Osteoblast (primary cell): ENCODE measurements around the gene RAPSN. TPM values are rescaled to one million over a fixed set of nuclear protein-coding genes. Genes with fewer than 3 reads are reported as not detected.
"Not testable (repeated sequence)": the region's sequence is repeated elsewhere in the genome, so short reads cannot be mapped to it uniquely, and the experiment has no call there.

ENCODE experiments used
- DNase-seq: peaks from one replicate; pipeline ENCODE4 v3.0.0; 2011; ENCODE audit warnings: low spot score, mixed read lengths; ENCODE audit not compliant: insufficient read length; ENCODE audit errors: missing footprints
- H2AFZ ChIP-seq: 2 replicates; pipeline ENCODE4 v1.6.0; 2011; ENCODE audit warnings: mild to moderate bottlenecking, low read length
- H3K27ac ChIP-seq: 2 replicates; pipeline ENCODE4 v1.5.1; 2011; ENCODE audit warnings: mild to moderate bottlenecking, low read depth, low read length, moderate library complexity
- H3K27me3 ChIP-seq: 2 replicates; pipeline ENCODE4 v1.6.0; 2012; ENCODE audit warnings: mild to moderate bottlenecking, control low read depth, inconsistent platforms, low read length, moderate library complexity; ENCODE audit not compliant: insufficient read depth
- H3K36me3 ChIP-seq: 2 replicates; pipeline ENCODE4 v1.5.1; 2011; ENCODE audit warnings: mild to moderate bottlenecking, low read length, control low read depth, moderate library complexity; ENCODE audit not compliant: insufficient read depth
- H3K4me1 ChIP-seq: 2 replicates; pipeline ENCODE4 v1.5.1; 2011; ENCODE audit warnings: mild to moderate bottlenecking, low read length, control low read depth, moderate library complexity; ENCODE audit not compliant: insufficient read depth
- H3K4me2 ChIP-seq: 2 replicates; pipeline ENCODE4 v1.6.0; 2011; ENCODE audit warnings: mild to moderate bottlenecking, low read length; ENCODE audit not compliant: insufficient read depth
- H3K4me3 ChIP-seq: fragments of 200-600 bp; sonication (generic); 3 replicates; pipeline ENCODE4 v1.5.1; 2012; ENCODE audit warnings: mild to moderate bottlenecking, low read length, inconsistent platforms; ENCODE audit not compliant: insufficient read depth
- H3K79me2 ChIP-seq: 2 replicates; pipeline ENCODE4 v1.6.0; 2012; ENCODE audit warnings: mild to moderate bottlenecking, low read length, control low read depth, inconsistent platforms; ENCODE audit not compliant: insufficient read depth
- H3K9me3 ChIP-seq: 2 replicates; pipeline ENCODE4 v1.5.1; 2011; ENCODE audit warnings: low read depth, low read length, control low read depth
- H4K20me1 ChIP-seq: 2 replicates; pipeline ENCODE4 v1.6.0; 2012; ENCODE audit warnings: mild to moderate bottlenecking, low read length, control low read depth; ENCODE audit not compliant: insufficient read depth
- CTCF ChIP-seq: IDR thresholded peaks from 2 replicates; pipeline ENCODE4 v1.5.1; 2011; ENCODE audit warnings: mild to moderate bottlenecking, low read depth, low read length, moderate library complexity; ENCODE audit errors: extremely low read depth
- total RNA-seq: library from RNA; depleted of rRNA; stranded (reverse); fragments of >200 nt; gene quantifications from 2 replicates; pipeline ENCODE4 v1.2.3, GENCODE V29; 2012

Gene RAPSN
- total RNA-seq, 1 donor = 0.36 TPM

- TF ChIP-seq CTCF = no peak
- Histone ChIP-seq H3K79me2 (peaks cover 33% of the 10 kb centered on the region), H3K27me3 (no peaks in the 10 kb centered on the region), H3K27ac (no peak overlapping the region), H3K4me1 (peaks cover 15% of the 10 kb centered on the region), H4K20me1 (peaks cover 12% of the 10 kb centered on the region), H3K4me3 (no peak overlapping the region), H2AFZ (no peak overlapping the region), H3K4me2 (no peak overlapping the region), H3K36me3 (peaks cover 18% of the 10 kb centered on the region), H3K9me3 (no peaks in the 10 kb centered on the region)
- DNase-seq = no peak
Observed at GRCh38 chr11:47460571-47461235, 11.8 kb upstream of the RAPSN start.

- not testable (repeated sequence) for H3K9me3 ChIP-seq, H2AFZ ChIP-seq, H3K79me2 ChIP-seq, H3K36me3 ChIP-seq, H3K4me3 ChIP-seq, H3K4me2 ChIP-seq, H3K27ac ChIP-seq, H3K4me1 ChIP-seq, H3K27me3 ChIP-seq, H4K20me1 ChIP-seq
- TF ChIP-seq CTCF = peak; percentile 93
- peak; percentile 95 for DNase-seq
Observed at GRCh38 chr11:47454258-47454671, 5.3 kb upstream of the RAPSN start.

- TF ChIP-seq CTCF = no peak
- Histone ChIP-seq H3K4me3 (no peak overlapping the region), H3K4me2 (no peak overlapping the region), H3K79me2 (no peaks in the 10 kb centered on the region), H3K4me1 (no peaks in the 10 kb centered on the region), H4K20me1 (no peaks in the 10 kb centered on the region), H3K27ac (no peak overlapping the region), H3K9me3 (no peaks in the 10 kb centered on the region), H3K36me3 (no peaks in the 10 kb centered on the region), H2AFZ (no peak overlapping the region), H3K27me3 (no peaks in the 10 kb centered on the region)
- no peak for DNase-seq
Observed at GRCh38 chr11:47453365-47453764, 4.4 kb upstream of the RAPSN start.

GRCh38 chr11:47451990-47452389 is 3.1 kb upstream of the RAPSN start:
- H3K9me3 ChIP-seq = no peaks in the 10 kb centered on the region
- H3K4me3 ChIP-seq = no peak overlapping the region
- H3K4me2 ChIP-seq = no peak overlapping the region
- DNase-seq = no peak
- H3K79me2 ChIP-seq = no peaks in the 10 kb centered on the region
- H3K27me3 ChIP-seq = no peaks in the 10 kb centered on the region
- H4K20me1 ChIP-seq = no peaks in the 10 kb centered on the region
- TF ChIP-seq CTCF = no peak
- no peak overlapping the region for H2AFZ ChIP-seq
- H3K4me1 ChIP-seq = no peaks in the 10 kb centered on the region
- no peak overlapping the region for H3K27ac ChIP-seq
- H3K36me3 ChIP-seq = no peaks in the 10 kb centered on the region
